HCT116 (cell line): ENCODE measurements around the gene VWA1. TPM values are rescaled to one million over a fixed set of nuclear protein-coding genes. Genes with fewer than 3 reads are reported as not detected.
A peak's percentile ranks its signal among the peaks of the same experiment; 100 is the strongest.

Source experiments
- ATAC-seq: fragments of 200-7000 bp; cut with Tn5 transposase; 2 replicates; pipeline ENCODE4 v1.9.1; 2020; ENCODE audit warnings: mild to moderate bottlenecking, moderate library complexity
- BruUV-seq: library from RNA; stranded (reverse); fragments of 400-500 nt; replicated peaks from 2 replicates; lab custom pipeline; 2021; lab: Mats Ljungman, UMichigan
- CTCF ChIA-PET: fragments of 300-600 bp; sonication (Branson Sonifier 250); formaldehyde crosslinking; loops from one replicate; lab custom pipeline; 2021; ENCODE audit warnings: antibody characterized with exemption; lab: Charles Lee
- POLR2A ChIA-PET: fragments of 300-600, 350-600 bp; sonication (Branson Sonifier 250); formaldehyde crosslinking; loops from one replicate; lab custom pipeline; 2021; ENCODE audit warnings: antibody characterized with exemption; lab: Charles Lee
- RAD21 ChIA-PET, 2 experiments: fragments of 300-600 bp; sonication (Branson Sonifier 250); formaldehyde crosslinking; loops; one replicate each; lab custom pipeline; 2023; ENCODE audit warnings: low total read pairs in 2 of 2; ENCODE audit not compliant: uncharacterized antibody in 2 of 2, unreplicated experiment in 2 of 2, low non-redundant PET in 1 of 2; lab: Charles Lee
- DNase-seq: peaks from one replicate; pipeline ENCODE4 v3.0.0-alpha.2; 2010; ENCODE audit warnings: low read depth, low spot score
- H2AFZ ChIP-seq: fragments of 200-600 bp; shearing (Covaris generic), sonication (generic); 2 replicates; pipeline ENCODE4 v1.6.1; 2017; ENCODE audit warnings: low read depth, mixed run types, mixed read lengths, antibody characterized with exemption, low read length; ENCODE audit not compliant: poor library complexity, severe bottlenecking
- H3K27ac ChIP-seq: 2 replicates; pipeline ENCODE4 v1.5.1; 2012; ENCODE audit warnings: low read depth, low read length
- H3K27me3 ChIP-seq: fragments of 200-600 bp; sonication (generic); 2 replicates; pipeline ENCODE4 v1.6.1; 2016; ENCODE audit warnings: mixed run types, low read length, mixed read lengths; ENCODE audit not compliant: insufficient read depth
- H3K36me3 ChIP-seq, 2 experiments: fragments of 200-500 bp in 1 of 2; fragments of 200-600 bp in 1 of 2; sonication (Bioruptor generic) in 1 of 2; sonication (generic) in 1 of 2; 2 replicates each; pipeline versions ENCODE4 v1.5.1 to v1.6.1; 2014 to 2016; ENCODE audit warnings: low read length in 2 of 2, inconsistent platforms in 1 of 2, mixed read lengths in 1 of 2, mixed run types in 1 of 2; ENCODE audit not compliant: insufficient read depth in 2 of 2, control insufficient read depth in 1 of 2
- H3K4me1 ChIP-seq, 2 experiments: fragments of 200-600 bp in 1 of 2; sonication (generic) in 1 of 2; 2 replicates each; pipeline versions ENCODE4 v1.5.1 to v1.6.1; 2012 to 2017; ENCODE audit warnings: low read length in 2 of 2, inconsistent platforms in 1 of 2, mild to moderate bottlenecking in 1 of 2, mixed read lengths in 1 of 2, mixed run types in 1 of 2, moderate library complexity in 1 of 2; ENCODE audit not compliant: insufficient read depth in 2 of 2, control insufficient read depth in 1 of 2
- H3K4me2 ChIP-seq: fragments of 200-600 bp; sonication (generic); 2 replicates; pipeline ENCODE4 v1.6.1; 2017; ENCODE audit warnings: mixed run types, low read length, mixed read lengths
- H3K4me3 ChIP-seq, 2 experiments: fragments of 200-600 bp in 1 of 2; sonication (generic) in 1 of 2; replicated peaks in 1 of 2; 2 replicates each; pipeline ENCODE4 v1.5.1; 2011 to 2016; ENCODE audit warnings: low read length in 2 of 2, control low read depth in 1 of 2, low read depth in 1 of 2, mild to moderate bottlenecking in 1 of 2, mixed read lengths in 1 of 2, mixed run types in 1 of 2
- H3K79me2 ChIP-seq: fragments of 200-600 bp; sonication (generic); 2 replicates; pipeline ENCODE4 v1.6.1; 2017; ENCODE audit warnings: mild to moderate bottlenecking, mixed run types, low read length, moderate library complexity, mixed read lengths; ENCODE audit not compliant: insufficient read depth
- H3K9ac ChIP-seq: fragments of 200-600 bp; sonication (generic); 2 replicates; pipeline ENCODE4 v1.6.1; 2016; ENCODE audit warnings: low read length, mixed read lengths
- H3K9me2 ChIP-seq: fragments of 200-600 bp; sonication (generic), shearing (Covaris generic); 2 replicates; pipeline ENCODE4 v1.6.1; 2017; ENCODE audit warnings: mixed run types, mild to moderate bottlenecking, moderate library complexity; ENCODE audit not compliant: insufficient read depth
- H3K9me3 ChIP-seq, 2 experiments: fragments of 200-500 bp in 1 of 2; fragments of 200-600 bp in 1 of 2; sonication (Bioruptor generic) in 1 of 2; sonication (generic) in 1 of 2; 2 replicates each; pipeline ENCODE4 v1.6.1; 2014 to 2017; ENCODE audit warnings: low read length in 2 of 2, mixed read lengths in 2 of 2, inconsistent platforms in 1 of 2, low read depth in 1 of 2, mild to moderate bottlenecking in 1 of 2, mixed run types in 1 of 2, moderate library complexity in 1 of 2; ENCODE audit not compliant: control insufficient read depth in 1 of 2, insufficient read depth in 1 of 2
- H4K20me1 ChIP-seq: fragments of 200-600 bp; sonication (generic), shearing (Covaris generic); 2 replicates; pipeline ENCODE4 v1.6.1; 2017; ENCODE audit warnings: mixed run types, mild to moderate bottlenecking, moderate library complexity; ENCODE audit not compliant: insufficient read depth
- EZH2phosphoT487 ChIP-seq: fragments of 200-600 bp; IDR thresholded peaks from 2 replicates; pipeline ENCODE4 v1.6.1; 2018; ENCODE audit warnings: antibody characterized with exemption, borderline replicate concordance
- MAX ChIP-seq: IDR thresholded peaks from 2 replicates; pipeline ENCODE4 v1.6.1; 2012
- POLR2A ChIP-seq: IDR thresholded peaks from 2 replicates; pipeline ENCODE4 v1.7.0; 2011; ENCODE audit warnings: borderline replicate concordance; ENCODE audit not compliant: insufficient read depth, insufficient read length; ENCODE audit errors: extremely low read depth
- POLR2AphosphoS5 ChIP-seq: IDR thresholded peaks from 2 replicates; pipeline ENCODE4 v1.6.1; 2011; ENCODE audit warnings: mild to moderate bottlenecking, low read depth, low read length, moderate library complexity
- REST ChIP-seq: IDR thresholded peaks from 2 replicates; pipeline ENCODE4 v1.6.1; 2012; ENCODE audit warnings: low read depth
- SIN3A ChIP-seq: IDR thresholded peaks from 2 replicates; pipeline ENCODE4 v1.6.1; 2012; ENCODE audit warnings: low read depth
- SP1 ChIP-seq: IDR thresholded peaks from 2 replicates; pipeline ENCODE4 v1.6.1; 2012; ENCODE audit warnings: low read depth
- YY1 ChIP-seq: IDR thresholded peaks from 2 replicates; pipeline ENCODE4 v1.6.1; 2011; ENCODE audit warnings: low read length, low read depth, moderate library complexity, mild to moderate bottlenecking; ENCODE audit not compliant: insufficient replicate concordance; ENCODE audit errors: extremely low read depth
- ZFX ChIP-seq: fragments of 450-650 bp; IDR thresholded peaks from 2 replicates; pipeline ENCODE4 v1.6.1; 2017
- ZNF274 ChIP-seq: fragments of 200-500 bp; sonication (Bioruptor generic); IDR thresholded peaks from 2 replicates; pipeline ENCODE4 v1.6.1; 2014; ENCODE audit warnings: mild to moderate bottlenecking, low read depth, low read length, inconsistent platforms
- intact Hi-C: fragments of 100-400 bp; cut with micrococcal nuclease; formaldehyde crosslinking; loops from 2 replicates; pipeline ENCODE4 v1.10.0; 2022
- total RNA-seq: library from RNA; stranded (reverse); gene quantifications from one replicate; pipeline ENCODE4 v1.2.1, GENCODE V29; 2021; ENCODE audit not compliant: unreplicated experiment

Gene VWA1
- total RNA-seq, 1 experiment from 2014 or later, result 50.6 TPM

GRCh38 chr1:1406821-1407635, 28.5 kb upstream of the VWA1 start, which contains the start of gene MRPL20:
TSS of gene MRPL20 (minus strand) at chr1:1407293. CDS start at chr1:1407217, 76 bp downstream.
- BruUV-seq, result no TSS peak
- ATAC-seq, result peak; percentile 86
- H3K36me3 ChIP-seq, result peaks cover 9 to 32% of the 10 kb centered on the region in 2 experiments; a peak in 3 of 4 replicates
- H4K20me1 ChIP-seq, result peaks cover 4% of the 10 kb centered on the region; the same call in 1 of the 2 replicates
- ChIA-PET RAD21 (interaction anchor here in 1 of 2 experiments (1.4 kb wide), 1 partner anchor 27 kb away, joined by 3 read pairs; no protein-coding TSS in a partner anchor), POLR2A (interaction anchor here (1.0 to 2.0 kb wide), 2 partner anchors 8 to 17 kb away, joined by 3 to 7 read pairs; partner anchors contain the start of gene CCNL2), CTCF (interaction anchor here (0.8 kb wide), 2 partner anchors 34 to 98 kb away, joined by 3 read pairs; no protein-coding TSS in a partner anchor)
- no peaks in the 10 kb centered on the region for H3K27me3 ChIP-seq
- DNase-seq, result peak; percentile 73
- peak within 1 kb of the TSS; percentile 95 for H3K4me2 ChIP-seq
- peaks cover 0 to under 1% of the 10 kb centered on the region in 2 experiments; a peak in 1 of 4 replicates for H3K9me3 ChIP-seq
- peak within 1 kb of the TSS; percentile 88 to 92 for H3K4me3 ChIP-seq
- no peak for TF ChIP-seq SIN3A
- TF ChIP-seq POLR2AphosphoS5, result peak; percentile 96
- TF ChIP-seq EZH2phosphoT487, result no peak
- peak; percentile 88; the same call in 1 of the 2 replicates for TF ChIP-seq ZFX
- TF ChIP-seq ZNF274, result no peak
- TF ChIP-seq YY1, result peak; percentile 97
- no peak for TF ChIP-seq SP1
- TF ChIP-seq REST, result no peak
- TF ChIP-seq POLR2A, result peak; percentile 90
- no peak for TF ChIP-seq MAX
- peaks cover 65% of the 10 kb centered on the region for H3K79me2 ChIP-seq
- intact Hi-C loops, result loop anchor here (2.0 kb wide), 1 partner anchor 26 kb away; no protein-coding TSS in a partner anchor
- H3K27ac ChIP-seq, result peak within 1 kb of the TSS; percentile 99
- H3K9ac ChIP-seq, result peak within 1 kb of the TSS; percentile 98
- H2AFZ ChIP-seq, result no peak within 1 kb of the TSS
- no peaks in the 10 kb centered on the region for H3K9me2 ChIP-seq
- peaks cover 17 to 32% of the 10 kb centered on the region in 2 experiments for H3K4me1 ChIP-seq
